Cardiac muscle cell (in vitro differentiated cells and primary cell): ENCODE measurements around the gene TBCD. TPM values are rescaled to one million over a fixed set of nuclear protein-coding genes. Genes with fewer than 3 reads are reported as not detected.

Experiments
- DNase-seq, 2 donors: peaks; one replicate each; pipeline versions ENCODE4 v3.0.0 to v3.0.0-alpha.2; 2010 to 2017; ENCODE audit warnings: low read depth in 1 of 2, low spot score in 1 of 2
- H3K27ac ChIP-seq: fragments of 200-600 bp; sonication (generic); 2 replicates; pipeline ENCODE4 v1.5.1; 2016
- H3K27me3 ChIP-seq: fragments of 200-600 bp; sonication (generic); 2 replicates; pipeline ENCODE4 v1.6.0; 2016; ENCODE audit warnings: control low read depth
- H3K36me3 ChIP-seq: fragments of 200-600 bp; sonication (generic); 2 replicates; pipeline ENCODE4 v1.5.1; 2016; ENCODE audit warnings: control low read depth
- H3K4me1 ChIP-seq: fragments of 200-600 bp; sonication (generic); 2 replicates; pipeline ENCODE4 v1.8.1; 2017; ENCODE audit warnings: low read depth, mild to moderate bottlenecking, mixed run types
- H3K4me3 ChIP-seq: fragments of 200-600 bp; sonication (generic); 2 replicates; pipeline ENCODE4 v1.5.1; 2016; ENCODE audit warnings: mild to moderate bottlenecking
- H3K9me3 ChIP-seq: fragments of 200-600 bp; sonication (generic); 2 replicates; pipeline ENCODE4 v1.5.1; 2017; ENCODE audit warnings: low read depth, mild to moderate bottlenecking, control low read depth
- CTCF ChIP-seq: IDR thresholded peaks from 2 replicates; pipeline ENCODE4 v1.5.1; 2012; ENCODE audit warnings: low read depth, mild to moderate bottlenecking, low read length
- polyA plus RNA-seq: library from polyadenylated mRNA; unstranded; fragments of >200 nt; fragmentation: Nextera tagmentation; extraction: Ambion mirVana; gene quantifications from 2 replicates; pipeline ENCODE4 v1.2.1, GENCODE V29; 2016
- total RNA-seq: library from RNA; depleted of rRNA; stranded (reverse); fragments of >200 nt; gene quantifications from 2 replicates; pipeline ENCODE4 v1.2.3, GENCODE V29; 2016

The TBCD gene
- total and polyA plus RNA-seq, 2 experiments from 2014 or later = 55.7 to 66.0 TPM

GRCh38 chr17:82716203-82717010 lies 35.5 kb upstream of the TBCD start, which contains the start of gene FN3KRP:
Gene FN3KRP (plus strand): TSS chr17:82716706. CDS start chr17:82716756, 50 bp downstream.
- no peak for TF ChIP-seq CTCF
- no peaks in the 10 kb centered on the region for H3K9me3 ChIP-seq
- peak within 1 kb of the TSS; percentile 63 for H3K4me3 ChIP-seq
- no peak within 1 kb of the TSS for H3K27ac ChIP-seq
- DNase-seq = peak; percentile 97
- H3K27me3 ChIP-seq = no peaks in the 10 kb centered on the region
- no peaks in the 10 kb centered on the region for H3K4me1 ChIP-seq
- peaks cover 4% of the 10 kb centered on the region for H3K36me3 ChIP-seq

GRCh38 chr17:82718986-82719685 lies 32.7 kb upstream of the TBCD start:
- H3K27me3 ChIP-seq = no peaks in the 10 kb centered on the region
- H3K4me1 ChIP-seq = no peaks in the 10 kb centered on the region
- H3K9me3 ChIP-seq = no peaks in the 10 kb centered on the region
- no peak overlapping the region for H3K27ac ChIP-seq
- peaks cover 4% of the 10 kb centered on the region for H3K36me3 ChIP-seq
- no peak for TF ChIP-seq CTCF
- no peak for DNase-seq
- no peak overlapping the region for H3K4me3 ChIP-seq

- Histone ChIP-seq H3K9me3 (no peaks in the 10 kb centered on the region), H3K36me3 (peaks cover 4% of the 10 kb centered on the region), H3K4me1 (no peaks in the 10 kb centered on the region), H3K27ac (no peak overlapping the region), H3K27me3 (no peaks in the 10 kb centered on the region), H3K4me3 (no peak overlapping the region)
- no peak for TF ChIP-seq CTCF
- DNase-seq = no peak
Measured at GRCh38 chr17:82720204-82720603, 31.7 kb upstream of the TBCD start.

- no peak overlapping the region for H3K4me3 ChIP-seq
- H3K27me3 ChIP-seq = no peaks in the 10 kb centered on the region
- no peaks in the 10 kb centered on the region for H3K9me3 ChIP-seq
- no peak for DNase-seq
- H3K27ac ChIP-seq = no peak overlapping the region
- no peak for TF ChIP-seq CTCF
- peaks cover 8% of the 10 kb centered on the region for H3K36me3 ChIP-seq
- no peaks in the 10 kb centered on the region for H3K4me1 ChIP-seq
Measured at GRCh38 chr17:82722341-82723013, 29.4 kb upstream of the TBCD start.

- DNase-seq = no peak
- TF ChIP-seq CTCF = no peak
- no peaks in the 10 kb centered on the region for H3K4me1 ChIP-seq
- no peak overlapping the region for H3K4me3 ChIP-seq
- no peak overlapping the region for H3K27ac ChIP-seq
- H3K27me3 ChIP-seq = no peaks in the 10 kb centered on the region
- H3K9me3 ChIP-seq = no peaks in the 10 kb centered on the region
- peaks cover 8% of the 10 kb centered on the region for H3K36me3 ChIP-seq
Measured at GRCh38 chr17:82723169-82723807, 28.6 kb upstream of the TBCD start.
